HepG2 (cell line): Measurements from ENCODE around the gene RPA1. TPM values are rescaled to one million over a fixed set of nuclear protein-coding genes. Genes with fewer than 3 reads are reported as not detected.
A peak's percentile ranks its signal among the peaks of the same experiment; 100 is the strongest.

Experiments
- ATAC-seq: fragments of 200-7000 bp; cut with Tn5 transposase; 3 replicates; pipeline ENCODE4 v1.9.1; 2020; ENCODE audit warnings: mild to moderate bottlenecking, moderate library complexity
- BruUV-seq: library from RNA; stranded (reverse); fragments of 400-500 nt; replicated peaks from 2 replicates; lab custom pipeline; 2021; lab: Mats Ljungman, UMichigan
- CTCF ChIA-PET: fragments of 300-600 bp; formaldehyde crosslinking; extraction: SDS; loops from one replicate; lab custom pipeline; 2021; ENCODE audit warnings: low total read pairs, inconsistent platforms, low intra/inter-chr PET ratio; lab: Yijun Ruan, JAX
- POLR2A ChIA-PET: fragments of 350-600 bp; sonication (Branson Sonifier 250); formaldehyde crosslinking; loops from one replicate; lab custom pipeline; 2020; ENCODE audit warnings: antibody characterized with exemption, inconsistent platforms; lab: Yijun Ruan, JAX
- DNase-seq: peaks from one replicate; pipeline ENCODE4 v3.0.0-alpha.2; 2015; ENCODE audit warnings: low spot score
- FAIRE-seq: peaks from 3 replicates; lab custom pipeline; 2011; peaks lifted over from hg19 to GRCh38; lab: Jason Lieb, UNC
- H2AFZ ChIP-seq: one replicate; pipeline ENCODE4 v1.6.1; 2011; ENCODE audit warnings: low read length, inconsistent platforms
- H3K27ac ChIP-seq: fragments of 300-600 bp; 3 replicates; pipeline ENCODE4 v1.8.0; 2011; ENCODE audit warnings: mixed run types, mild to moderate bottlenecking, mixed read lengths, low read length, inconsistent platforms; ENCODE audit not compliant: insufficient read depth; ENCODE audit errors: extremely low read length
- H3K27me3 ChIP-seq, 2 experiments: fragments of 200-600 bp in 1 of 2; 2 replicates in 1 of 2; 3 replicates in 1 of 2; pipeline versions ENCODE4 v1.6.0 to v1.8.0; 2011; ENCODE audit warnings: low read length in 2 of 2, mild to moderate bottlenecking in 2 of 2, moderate library complexity in 2 of 2, inconsistent platforms in 1 of 2; ENCODE audit not compliant: insufficient read depth in 2 of 2, control insufficient read depth in 1 of 2
- H3K36me3 ChIP-seq, 2 experiments: fragments of 200-600 bp in 1 of 2; replicated peaks in 1 of 2; 2 replicates in 1 of 2; 3 replicates in 1 of 2; pipeline versions ENCODE4 v1.5.1 to v1.8.0; 2011; ENCODE audit warnings: low read length in 2 of 2, inconsistent platforms in 1 of 2; ENCODE audit not compliant: insufficient read depth in 2 of 2, control insufficient read depth in 1 of 2
- H3K4me1 ChIP-seq: 2 replicates; pipeline ENCODE4 v1.5.1; 2012; ENCODE audit warnings: low read length, inconsistent platforms; ENCODE audit not compliant: insufficient read depth
- H3K4me2 ChIP-seq: 2 replicates; pipeline ENCODE4 v1.6.0; 2011; ENCODE audit warnings: low read depth, low read length, inconsistent platforms
- H3K4me3 ChIP-seq, 3 experiments: fragments of 200-600 bp in 1 of 3; sonication (generic), shearing (Covaris generic) in 1 of 3; replicated peaks in 1 of 3; 2 replicates each; pipeline ENCODE4 v1.5.1; 2011 to 2016; ENCODE audit warnings: low read length in 3 of 3, inconsistent platforms in 2 of 3, low read depth in 2 of 3, mild to moderate bottlenecking in 2 of 3, control low read depth in 1 of 3, mixed read lengths in 1 of 3; ENCODE audit not compliant: insufficient read depth in 1 of 3
- H3K79me2 ChIP-seq: one replicate; pipeline ENCODE4 v1.6.1; 2011; ENCODE audit warnings: low read length, inconsistent platforms; ENCODE audit not compliant: insufficient read depth
- H3K9ac ChIP-seq: 2 replicates; pipeline ENCODE4 v1.6.0; 2011; ENCODE audit warnings: mild to moderate bottlenecking, low read depth, low read length, inconsistent platforms; ENCODE audit not compliant: insufficient read depth
- H3K9me3 ChIP-seq: 2 replicates; pipeline ENCODE4 v1.5.1; 2012; ENCODE audit warnings: mild to moderate bottlenecking, low read length
- H4K20me1 ChIP-seq: 2 replicates; pipeline ENCODE4 v1.6.0; 2011; ENCODE audit warnings: inconsistent platforms, mild to moderate bottlenecking, low read length, moderate library complexity; ENCODE audit not compliant: insufficient read depth
- KLF16 ChIP-seq, 2 experiments: sonication (generic) in 1 of 2; formaldehyde crosslinking in 1 of 2; IDR thresholded peaks; 2 replicates each; pipeline versions ENCODE4 v1.6.1 to v1.8.0; 2016 to 2023; ENCODE audit warnings: missing genetic modification reagents in 2 of 2, missing compliant biosample characterization in 1 of 2
- MBD4 ChIP-seq: IDR thresholded peaks from 2 replicates; pipeline ENCODE4 v1.6.1; 2012; ENCODE audit warnings: low read length, inconsistent platforms, borderline replicate concordance
- NR2C2 ChIP-seq: sonication (generic); formaldehyde crosslinking; IDR thresholded peaks from 2 replicates; pipeline ENCODE4 v1.4.0; 2020; ENCODE audit warnings: missing genetic modification reagents, mild to moderate bottlenecking, moderate library complexity, borderline replicate concordance
- PLRG1 ChIP-seq: fragments of 450-650 bp; conservative IDR thresholded peaks from 2 replicates; pipeline ENCODE4 v1.6.1; 2016
- STAG1 ChIP-seq: sonication (generic); formaldehyde crosslinking; IDR thresholded peaks from 2 replicates; pipeline ENCODE4 v1.4.0; 2020; ENCODE audit warnings: missing genetic modification reagents
- THAP9 ChIP-seq: sonication (generic); formaldehyde crosslinking; IDR thresholded peaks from 2 replicates; pipeline ENCODE4; 2020; ENCODE audit warnings: missing genetic modification reagents, mild to moderate bottlenecking, borderline replicate concordance
- ZNF530 ChIP-seq: sonication (generic); formaldehyde crosslinking; IDR thresholded peaks from 2 replicates; pipeline ENCODE4 v1.5.0; 2020; ENCODE audit warnings: low read depth, mild to moderate bottlenecking, missing genetic modification reagents
- ZSCAN22 ChIP-seq: sonication (generic); formaldehyde crosslinking; IDR thresholded peaks from 2 replicates; pipeline ENCODE4 v1.4.0; 2020; ENCODE audit warnings: mild to moderate bottlenecking, missing genetic modification reagents
- WGBS: methylation state at CpG from one replicate; pipeline ENCODE4 v1.1.6; 2017; ENCODE audit warnings: low lambda C conversion rate; 5-methylcytosine and 5-hydroxymethylcytosine counted together
- in situ Hi-C: cut with HindIII; loops from 2 replicates; pipeline ENCODE4 v1.10.0; 2017; ENCODE audit warnings: low pct_unique_long_range_greater_than_20kb; ENCODE audit not compliant: extremely low pct_ligation_motif_present
- intact Hi-C: fragments of 100-400 bp; cut with micrococcal nuclease; formaldehyde crosslinking; loops from one replicate; pipeline ENCODE4 v1.10.0; 2022; ENCODE audit not compliant: unreplicated experiment
- polyA plus RNA-seq, 8 experiments: library from polyadenylated mRNA; depleted of rRNA in 3 of 8; stranded (reverse) in 7 of 8; unstranded in 1 of 8; fragments of >200 nt; fragmentation: Illumina TruSeq in 4 of 8; extraction: Trizol in 4 of 8; gene quantifications; 2 replicates each; pipeline versions ENCODE4 v1.2.1 to v1.2.3, GENCODE V29; 2011 to 2016; ENCODE audit warnings: low read depth in 4 of 8, missing spikeins in 1 of 8, mixed read lengths in 1 of 8; ENCODE audit not compliant: insufficient read depth in 1 of 8
- total RNA-seq, 5 experiments: library from RNA; depleted of rRNA; stranded (reverse); fragments of >200 nt; fragmentation: Illumina TruSeq; extraction: Trizol; gene quantifications; 2 replicates each; pipeline ENCODE4 v1.2.3, GENCODE V29; 2016; ENCODE audit warnings: low read depth in 1 of 5
- TF ChIP-seq, protein P1 (sequence below): sonication (generic); formaldehyde crosslinking; IDR thresholded peaks from 2 replicates; pipeline ENCODE4 v1.4.0; 2020; ENCODE audit warnings: missing genetic modification reagents

The RPA1 gene
- total and polyA plus RNA-seq, 2 of the 13 experiments (the other 11 are each of a cell fraction or from before 2014, with no cell fraction given) = 13.9 to 37.6 TPM

- TF ChIP-seq, protein P1, sequence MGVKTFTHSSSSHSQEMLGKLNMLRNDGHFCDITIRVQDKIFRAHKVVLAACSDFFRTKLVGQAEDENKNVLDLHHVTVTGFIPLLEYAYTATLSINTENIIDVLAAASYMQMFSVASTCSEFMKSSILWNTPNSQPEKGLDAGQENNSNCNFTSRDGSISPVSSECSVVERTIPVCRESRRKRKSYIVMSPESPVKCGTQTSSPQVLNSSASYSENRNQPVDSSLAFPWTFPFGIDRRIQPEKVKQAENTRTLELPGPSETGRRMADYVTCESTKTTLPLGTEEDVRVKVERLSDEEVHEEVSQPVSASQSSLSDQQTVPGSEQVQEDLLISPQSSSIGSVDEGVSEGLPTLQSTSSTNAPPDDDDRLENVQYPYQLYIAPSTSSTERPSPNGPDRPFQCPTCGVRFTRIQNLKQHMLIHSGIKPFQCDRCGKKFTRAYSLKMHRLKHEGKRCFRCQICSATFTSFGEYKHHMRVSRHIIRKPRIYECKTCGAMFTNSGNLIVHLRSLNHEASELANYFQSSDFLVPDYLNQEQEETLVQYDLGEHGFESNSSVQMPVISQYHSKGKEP = no peak
- TF ChIP-seq ZNF530 (CRISPR knock-in tag) (no peak), PLRG1 (no peak)
- TF ChIP-seq, all 625 proteins: peak for 22
Observed at GRCh38 chr17:1905190-1905913, 75.5 kb downstream of the RPA1 start (continued).

GRCh38 chr17:1906662-1907101, 76.9 kb downstream of the RPA1 start:
- Histone ChIP-seq H3K4me1 (peaks cover 44% of the 10 kb centered on the region), H3K4me2 (no peak overlapping the region), H3K4me3 (no peak overlapping the region), H3K27me3 (peaks cover 0 to 30% of the 10 kb centered on the region in 2 experiments; a peak in 4 of 5 replicates), H4K20me1 (no peaks in the 10 kb centered on the region), H3K27ac (no peak overlapping the region), H3K79me2 (no peaks in the 10 kb centered on the region), H2AFZ (no peak overlapping the region), H3K9ac (no peak overlapping the region), H3K36me3 (no peaks in the 10 kb centered on the region), H3K9me3 (no peaks in the 10 kb centered on the region)
- ATAC-seq (no peak), DNase-seq (no peak), FAIRE-seq (no peak)
- no TSS peak for BruUV-seq
- intact Hi-C loops (loop anchor here (5.0 kb wide), 1 partner anchor 51 kb away; no protein-coding TSS in a partner anchor), in situ Hi-C loops (loop anchor here (5.0 to 25.0 kb wide), 2 partner anchors 121 to 331 kb away; partner anchors contain the start of gene RTN4RL1)
- POLR2A ChIA-PET = no interaction called here
- 38% methylated on average over 8 of the region's 8 CpGs for WGBS
- CTCF ChIA-PET = no interaction called here
- no peak for TF ChIP-seq KLF16 (CRISPR knock-in tag; IDR thresholded peaks at IDR 0.05)
- no peak for TF ChIP-seq ZSCAN22 (CRISPR knock-in tag)
- TF ChIP-seq STAG1 = 0 out of 2 replicates have a peak, but pooled peaks have one; percentile 7
- TF ChIP-seq THAP9 (CRISPR knock-in tag) = no peak
- TF ChIP-seq NR2C2 (CRISPR knock-in tag) = no peak
- no peak for TF ChIP-seq MBD4
